OCI-LY7 (cell line): ENCODE results near the gene BRI3. TPM values are rescaled to one million over a fixed set of nuclear protein-coding genes. Genes with fewer than 3 reads are reported as not detected.

Source experiments
- BruUV-seq: library from RNA; stranded (reverse); fragments of 400-500 nt; replicated peaks from 2 replicates; lab custom pipeline; 2021; lab: Mats Ljungman, UMichigan
- CTCF ChIA-PET: fragments of 300-600 bp; sonication (Branson Sonifier 250); formaldehyde crosslinking; loops from one replicate; lab custom pipeline; 2022; ENCODE audit warnings: antibody characterized with exemption; ENCODE audit not compliant: unreplicated experiment; lab: Charles Lee
- POLR2A ChIA-PET: fragments of 300-600 bp; sonication (Branson Sonifier 250); formaldehyde crosslinking; loops from one replicate; lab custom pipeline; 2022; ENCODE audit warnings: antibody characterized with exemption; lab: Charles Lee
- DNase-seq: peaks from one replicate; pipeline ENCODE4 v3.0.0-alpha.2; 2015; ENCODE audit warnings: low spot score
- H2AFZ ChIP-seq: fragments of 200-600 bp; sonication (generic), shearing (Covaris generic); 2 replicates; pipeline ENCODE4 v1.6.1; 2014; ENCODE audit warnings: mild to moderate bottlenecking, antibody characterized with exemption, low read length, moderate library complexity
- H3K27ac ChIP-seq: fragments of 200-600 bp; sonication (generic); 2 replicates; pipeline ENCODE4 v1.5.1; 2014; ENCODE audit warnings: mixed run types, low read depth, mild to moderate bottlenecking, moderate library complexity, low read length, inconsistent platforms; ENCODE audit not compliant: poor library complexity, severe bottlenecking
- H3K36me3 ChIP-seq: fragments of 200-600 bp; sonication (generic); 2 replicates; pipeline ENCODE4 v1.6.1; 2014; ENCODE audit warnings: mild to moderate bottlenecking, antibody characterized with exemption, low read length, moderate library complexity, mixed read lengths; ENCODE audit not compliant: insufficient read depth
- H3K4me1 ChIP-seq: fragments of 200-600 bp; sonication (generic); 2 replicates; pipeline ENCODE4 v1.5.1; 2014; ENCODE audit warnings: mild to moderate bottlenecking, low read length; ENCODE audit not compliant: insufficient read depth, poor library complexity, severe bottlenecking
- H3K4me2 ChIP-seq: fragments of 200-600 bp; sonication (generic); 2 replicates; pipeline ENCODE4 v1.6.1; 2014; ENCODE audit warnings: mild to moderate bottlenecking, low read length
- H3K4me3 ChIP-seq: fragments of 200-600 bp; sonication (generic); 2 replicates; pipeline ENCODE4 v1.5.1; 2014; ENCODE audit warnings: mild to moderate bottlenecking, low read depth, low read length; ENCODE audit not compliant: poor library complexity, severe bottlenecking
- H3K79me2 ChIP-seq: fragments of 200-600 bp; sonication (generic); 2 replicates; pipeline ENCODE4 v1.6.1; 2016; ENCODE audit warnings: low read depth, mild to moderate bottlenecking, low read length, moderate library complexity, mixed read lengths; ENCODE audit not compliant: insufficient read depth
- H3K9me2 ChIP-seq: fragments of 200-600 bp; sonication (generic); 2 replicates; pipeline ENCODE4 v1.6.1; 2016; ENCODE audit warnings: mild to moderate bottlenecking, low read length, mixed read lengths; ENCODE audit not compliant: insufficient read depth
- H3K9me3 ChIP-seq: fragments of 200-600 bp; sonication (generic); 2 replicates; pipeline ENCODE4 v1.6.1; 2014; ENCODE audit warnings: mild to moderate bottlenecking, mixed run types, low read length, mixed read lengths
- H4K20me1 ChIP-seq: fragments of 200-600 bp; sonication (generic); 2 replicates; pipeline ENCODE4 v1.6.1; 2014; ENCODE audit warnings: mild to moderate bottlenecking, antibody characterized with exemption, low read length, moderate library complexity, mixed read lengths; ENCODE audit not compliant: insufficient read depth
- CTCF ChIP-seq: fragments of 200-600 bp; sonication (generic); conservative IDR thresholded peaks from 2 replicates; pipeline ENCODE4 v1.5.1; 2014; ENCODE audit warnings: mild to moderate bottlenecking, antibody characterized with exemption, low read length, moderate library complexity, mixed read lengths
- EZH2phosphoT487 ChIP-seq: fragments of 200-600 bp; sonication (generic); IDR thresholded peaks from 2 replicates; pipeline ENCODE4 v1.6.1; 2018; ENCODE audit warnings: low read depth, borderline replicate concordance, mild to moderate bottlenecking, mixed run types, antibody characterized with exemption, low read length, moderate library complexity, mixed read lengths
- intact Hi-C: fragments of 100-400 bp; cut with micrococcal nuclease; formaldehyde crosslinking; loops from one replicate; pipeline ENCODE4 v1.10.0; 2022; ENCODE audit not compliant: unreplicated experiment
- total RNA-seq, 2 experiments: library from RNA; depleted of rRNA in 1 of 2; stranded (reverse); fragments of >200 nt in 1 of 2; shearing (Covaris generic) in 1 of 2; gene quantifications; 2 replicates each; pipeline ENCODE4 v1.2.3, GENCODE V29; 2014 to 2022

The BRI3 gene
- total RNA-seq, 2 experiments from 2014 or later: 18.0 to 49.8 TPM

- Histone ChIP-seq H3K27ac (no peak overlapping the region), H3K79me2 (no peaks in the 10 kb centered on the region), H2AFZ (no peak overlapping the region), H3K36me3 (peaks cover 7% of the 10 kb centered on the region; the same call in 1 of the 2 replicates), H3K9me3 (no peaks in the 10 kb centered on the region), H3K4me2 (no peak overlapping the region), H3K4me3 (no peak overlapping the region), H4K20me1 (no peaks in the 10 kb centered on the region), H3K4me1 (no peaks in the 10 kb centered on the region), H3K9me2 (no peaks in the 10 kb centered on the region)
- intact Hi-C loops: no loop called here
- ChIA-PET CTCF (no interaction called here), POLR2A (no interaction called here)
- no TSS peak for BruUV-seq
- no peak for DNase-seq
- TF ChIP-seq EZH2phosphoT487 (no peak), CTCF (no peak)
These were observed 46.9 kb upstream of the BRI3 start for GRCh38 chr7:98234429-98235147.

- no peaks in the 10 kb centered on the region for H3K79me2 ChIP-seq
- intact Hi-C loops: no loop called here
- no peak for DNase-seq
- no peaks in the 10 kb centered on the region for H3K9me2 ChIP-seq
- H3K27ac ChIP-seq: no peak overlapping the region
- H3K36me3 ChIP-seq: peaks cover 7% of the 10 kb centered on the region; the same call in 1 of the 2 replicates
- ChIA-PET CTCF (no interaction called here), POLR2A (interaction anchor here (0.7 kb wide), 1 partner anchor 1015 kb away, joined by 4 read pairs; no protein-coding TSS in a partner anchor)
- H3K9me3 ChIP-seq: no peaks in the 10 kb centered on the region
- H3K4me2 ChIP-seq: no peak overlapping the region
- TF ChIP-seq EZH2phosphoT487 (no peak), CTCF (no peak)
- no peaks in the 10 kb centered on the region for H4K20me1 ChIP-seq
- no TSS peak for BruUV-seq
- no peak overlapping the region for H3K4me3 ChIP-seq
- H2AFZ ChIP-seq: no peak overlapping the region
- H3K4me1 ChIP-seq: no peaks in the 10 kb centered on the region
These were observed 45.6 kb upstream of the BRI3 start for GRCh38 chr7:98235901-98236300.
